Activated CD8-positive, alpha-beta T cell treated with anti-CD3 and anti-CD28 coated beads for 36 hours (primary cell): Measurements from ENCODE around the gene RGS19. TPM values are rescaled to one million over a fixed set of nuclear protein-coding genes. Genes with fewer than 3 reads are reported as not detected.

Source experiments
- ATAC-seq: fragments of 200-7000 bp; cut with Tn5 transposase; one replicate; pipeline ENCODE4 v1.10.0; 2021; ENCODE audit warnings: mild to moderate bottlenecking, moderate library complexity
- CTCF ChIA-PET: fragments of 350-600 bp; sonication (Branson Sonifier 250); formaldehyde crosslinking; loops from one replicate; lab custom pipeline; 2021; ENCODE audit warnings: antibody characterized with exemption; lab: Charles Lee
- POLR2A ChIA-PET: fragments of 350-600 bp; sonication (Branson Sonifier 250); formaldehyde crosslinking; loops from one replicate; lab custom pipeline; 2021; ENCODE audit warnings: antibody characterized with exemption; lab: Charles Lee
- DNase-seq: peaks from one replicate; pipeline ENCODE4 v3.0.0-alpha.2; 2020
- H3K27ac Mint-ChIP-seq: one replicate; pipeline ENCODE4 v1.8.0; 2021; ENCODE audit warnings: mild to moderate bottlenecking, mixed read lengths
- H3K27me3 Mint-ChIP-seq: one replicate; pipeline ENCODE4 v1.8.0; 2021; ENCODE audit warnings: mixed read lengths
- H3K36me3 Mint-ChIP-seq: one replicate; pipeline ENCODE4 v1.8.0; 2021; ENCODE audit warnings: low read depth, mixed read lengths
- H3K4me1 Mint-ChIP-seq: one replicate; pipeline ENCODE4 v1.8.0; 2021; ENCODE audit warnings: low read depth, mixed read lengths
- H3K4me3 Mint-ChIP-seq: one replicate; pipeline ENCODE4 v1.8.0; 2021; ENCODE audit warnings: mild to moderate bottlenecking, moderate library complexity, mixed read lengths
- H3K9me3 Mint-ChIP-seq: one replicate; pipeline ENCODE4 v1.8.0; 2021; ENCODE audit warnings: mixed read lengths
- intact Hi-C: fragments of 100-400 bp; cut with micrococcal nuclease; formaldehyde crosslinking; loops from one replicate; pipeline ENCODE4 v1.10.0; 2022
- total RNA-seq, 2 experiments: library from RNA; stranded (reverse); gene quantifications; one replicate each; pipeline ENCODE4 v1.2.3, GENCODE V29; 2021
- TF ChIP-seq, protein P1 (sequence below): fragments of 200-600 bp; IDR thresholded peaks from one replicate; pipeline ENCODE4 v1.8.0; 2022; ENCODE audit warnings: antibody characterized with exemption, mild to moderate bottlenecking

RGS19 gene
- total RNA-seq, 2 experiments from 2014 or later: 42.5 to 44.1 TPM

- Mint-ChIP-seq H3K4me1 (peaks cover 13% of the 10 kb centered on the region), H3K27ac (no peak overlapping the region), H3K36me3 (no peaks in the 10 kb centered on the region), H3K4me3 (no peak overlapping the region), H3K9me3 (no peaks in the 10 kb centered on the region), H3K27me3 (peaks cover 15% of the 10 kb centered on the region)
- intact Hi-C loops: no loop called here
- POLR2A ChIA-PET: no interaction called here
- ATAC-seq: no peak
- no peak for DNase-seq
- TF ChIP-seq, protein P1, sequence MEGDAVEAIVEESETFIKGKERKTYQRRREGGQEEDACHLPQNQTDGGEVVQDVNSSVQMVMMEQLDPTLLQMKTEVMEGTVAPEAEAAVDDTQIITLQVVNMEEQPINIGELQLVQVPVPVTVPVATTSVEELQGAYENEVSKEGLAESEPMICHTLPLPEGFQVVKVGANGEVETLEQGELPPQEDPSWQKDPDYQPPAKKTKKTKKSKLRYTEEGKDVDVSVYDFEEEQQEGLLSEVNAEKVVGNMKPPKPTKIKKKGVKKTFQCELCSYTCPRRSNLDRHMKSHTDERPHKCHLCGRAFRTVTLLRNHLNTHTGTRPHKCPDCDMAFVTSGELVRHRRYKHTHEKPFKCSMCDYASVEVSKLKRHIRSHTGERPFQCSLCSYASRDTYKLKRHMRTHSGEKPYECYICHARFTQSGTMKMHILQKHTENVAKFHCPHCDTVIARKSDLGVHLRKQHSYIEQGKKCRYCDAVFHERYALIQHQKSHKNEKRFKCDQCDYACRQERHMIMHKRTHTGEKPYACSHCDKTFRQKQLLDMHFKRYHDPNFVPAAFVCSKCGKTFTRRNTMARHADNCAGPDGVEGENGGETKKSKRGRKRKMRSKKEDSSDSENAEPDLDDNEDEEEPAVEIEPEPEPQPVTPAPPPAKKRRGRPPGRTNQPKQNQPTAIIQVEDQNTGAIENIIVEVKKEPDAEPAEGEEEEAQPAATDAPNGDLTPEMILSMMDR: no peak
- CTCF ChIA-PET: interaction anchor here (5.0 kb wide), 1 partner anchor 17 kb away, joined by 47 read pairs; no protein-coding TSS in a partner anchor
These were observed 23.3 kb downstream of the RGS19 start for GRCh38 chr20:64055893-64056638.

- peaks cover 13% of the 10 kb centered on the region for H3K4me1 Mint-ChIP-seq
- no peaks in the 10 kb centered on the region for H3K9me3 Mint-ChIP-seq
- H3K27ac Mint-ChIP-seq: no peak overlapping the region
- DNase-seq: no peak
- CTCF ChIA-PET: interaction anchor here (1.6 kb wide), 1 partner anchor 15 kb away, joined by 9 read pairs; no protein-coding TSS in a partner anchor
- TF ChIP-seq, protein P1: no peak
- ATAC-seq: no peak
- POLR2A ChIA-PET: interaction anchor here (0.6 to 1.4 kb wide), 2 partner anchors 9 to 11 kb away, joined by 3 read pairs; no protein-coding TSS in a partner anchor
- intact Hi-C loops: no loop called here
- no peaks in the 10 kb centered on the region for H3K36me3 Mint-ChIP-seq
- H3K27me3 Mint-ChIP-seq: peaks cover 21% of the 10 kb centered on the region
- no peak overlapping the region for H3K4me3 Mint-ChIP-seq
These were observed 23.9 kb downstream of the RGS19 start for GRCh38 chr20:64055396-64055892.

GRCh38 chr20:64053841-64054661, 25.3 kb downstream of the RGS19 start:
- ChIA-PET POLR2A (interaction anchor here (0.6 to 1.4 kb wide), 3 partner anchors 12 to 267 kb away, joined by 3 read pairs; no protein-coding TSS in a partner anchor), CTCF (interaction anchor here (1.2 to 1.6 kb wide), 3 partner anchors 8 to 67 kb away, joined by 4 to 9 read pairs (median 5); no protein-coding TSS in a partner anchor)
- no peak overlapping the region for H3K27ac Mint-ChIP-seq
- DNase-seq: no peak
- H3K4me1 Mint-ChIP-seq: peaks cover 13% of the 10 kb centered on the region
- H3K36me3 Mint-ChIP-seq: no peaks in the 10 kb centered on the region
- no peak for ATAC-seq
- intact Hi-C loops: no loop called here
- H3K4me3 Mint-ChIP-seq: no peak overlapping the region
- TF ChIP-seq, protein P1: no peak
- H3K27me3 Mint-ChIP-seq: peaks cover 26% of the 10 kb centered on the region
- H3K9me3 Mint-ChIP-seq: no peaks in the 10 kb centered on the region

DNA sequence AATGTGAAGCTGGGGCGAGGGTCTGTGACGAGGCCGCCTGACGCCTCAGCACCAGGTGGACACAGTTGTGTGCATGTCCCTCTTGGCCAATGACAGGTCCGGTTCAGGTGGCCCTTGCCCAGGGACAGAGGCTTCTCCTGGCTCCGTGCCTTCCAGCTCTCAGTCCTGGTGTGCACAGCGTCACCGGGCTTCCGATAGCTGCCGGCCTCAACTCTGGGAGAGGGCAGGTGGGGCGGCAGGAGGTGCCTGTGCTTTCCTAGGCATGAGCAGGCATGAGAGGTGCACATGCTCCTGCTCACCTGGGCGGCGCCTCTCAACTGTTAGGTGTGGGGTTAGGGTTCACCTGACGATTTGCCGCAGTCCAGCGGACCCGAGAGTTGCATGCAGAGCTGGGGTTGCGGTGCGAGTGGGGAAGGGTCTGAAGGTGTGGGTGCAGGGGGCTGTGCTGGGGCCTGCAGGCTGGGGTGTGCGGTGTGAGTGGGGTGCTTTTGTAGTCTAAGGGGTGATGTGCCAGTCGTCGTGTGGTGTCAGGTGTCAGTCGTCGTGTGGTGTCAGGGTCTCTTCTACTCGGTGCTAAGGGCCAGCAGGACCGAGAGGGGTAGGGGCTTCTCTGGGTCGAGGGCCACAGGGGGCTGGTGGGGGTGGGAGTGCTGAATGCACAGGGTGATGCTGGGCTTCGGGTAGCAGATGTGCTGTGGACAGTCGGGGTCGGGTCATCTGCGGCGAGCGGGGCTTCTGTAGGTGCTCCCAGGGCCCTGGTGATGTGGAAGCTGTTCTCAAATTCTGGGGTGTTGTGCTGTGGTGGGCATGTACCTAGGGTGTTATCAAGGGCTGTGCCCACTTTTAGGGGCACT, 26.1 kb downstream of the RGS19 start:
- H3K27ac Mint-ChIP-seq: no peak overlapping the region
- TF ChIP-seq, protein P1: no peak
- H3K4me3 Mint-ChIP-seq: no peak overlapping the region
- ChIA-PET CTCF (interaction anchor here (1.2 to 1.6 kb wide), 3 partner anchors 9 to 67 kb away, joined by 4 to 14 read pairs (median 5); no protein-coding TSS in a partner anchor), POLR2A (interaction anchor here (0.6 to 1.4 kb wide), 3 partner anchors 12 to 267 kb away, joined by 3 read pairs; no protein-coding TSS in a partner anchor)
- H3K27me3 Mint-ChIP-seq: peaks cover 27% of the 10 kb centered on the region
- H3K36me3 Mint-ChIP-seq: no peaks in the 10 kb centered on the region
- DNase-seq (no peak), ATAC-seq (no peak)
- H3K4me1 Mint-ChIP-seq: peaks cover 9% of the 10 kb centered on the region
- intact Hi-C loops: no loop called here
- no peaks in the 10 kb centered on the region for H3K9me3 Mint-ChIP-seq
